ENCODE results near the gene LYPD4.

DNA sequence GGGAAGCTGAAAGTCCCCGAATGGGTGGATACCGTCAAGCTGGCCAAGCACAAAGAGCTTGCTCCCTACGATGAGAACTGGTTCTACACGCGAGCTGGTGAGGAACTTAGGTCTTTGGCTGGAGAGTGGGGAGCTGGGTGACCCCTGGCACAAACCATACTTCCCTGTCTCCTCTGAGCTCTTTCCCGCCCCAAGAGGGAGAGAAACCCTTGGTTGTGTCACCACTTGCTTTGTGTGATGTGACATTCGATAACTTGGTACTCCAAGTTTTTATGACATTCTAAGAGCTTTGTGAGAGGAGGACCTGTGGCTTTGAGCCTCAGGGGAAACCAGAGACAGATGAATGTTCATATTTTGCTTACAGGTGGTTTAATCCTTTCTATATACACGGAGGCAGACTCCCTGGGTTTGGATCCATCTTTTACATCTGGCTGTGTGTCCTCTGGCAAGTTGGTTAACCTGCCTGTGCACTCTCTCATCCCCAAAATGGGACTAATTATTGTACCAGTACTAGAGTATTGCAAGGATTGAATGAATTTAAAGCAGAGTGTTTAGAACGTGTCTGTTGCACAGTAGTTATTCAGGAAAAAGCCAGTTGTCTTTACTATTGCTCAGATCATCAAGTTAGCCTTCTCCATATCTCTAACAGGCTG, 16.8 kb upstream of the LYPD4 start:
- TF ChIP-seq, protein P1, sequence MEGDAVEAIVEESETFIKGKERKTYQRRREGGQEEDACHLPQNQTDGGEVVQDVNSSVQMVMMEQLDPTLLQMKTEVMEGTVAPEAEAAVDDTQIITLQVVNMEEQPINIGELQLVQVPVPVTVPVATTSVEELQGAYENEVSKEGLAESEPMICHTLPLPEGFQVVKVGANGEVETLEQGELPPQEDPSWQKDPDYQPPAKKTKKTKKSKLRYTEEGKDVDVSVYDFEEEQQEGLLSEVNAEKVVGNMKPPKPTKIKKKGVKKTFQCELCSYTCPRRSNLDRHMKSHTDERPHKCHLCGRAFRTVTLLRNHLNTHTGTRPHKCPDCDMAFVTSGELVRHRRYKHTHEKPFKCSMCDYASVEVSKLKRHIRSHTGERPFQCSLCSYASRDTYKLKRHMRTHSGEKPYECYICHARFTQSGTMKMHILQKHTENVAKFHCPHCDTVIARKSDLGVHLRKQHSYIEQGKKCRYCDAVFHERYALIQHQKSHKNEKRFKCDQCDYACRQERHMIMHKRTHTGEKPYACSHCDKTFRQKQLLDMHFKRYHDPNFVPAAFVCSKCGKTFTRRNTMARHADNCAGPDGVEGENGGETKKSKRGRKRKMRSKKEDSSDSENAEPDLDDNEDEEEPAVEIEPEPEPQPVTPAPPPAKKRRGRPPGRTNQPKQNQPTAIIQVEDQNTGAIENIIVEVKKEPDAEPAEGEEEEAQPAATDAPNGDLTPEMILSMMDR (IDR thresholded peaks at IDR 0.05; ENCODE audit: insufficient read depth, low read length, poor library complexity, severe bottlenecking): no peak
- TF ChIP-seq EZH2phosphoT487 (conservative IDR thresholded peaks at IDR 0.05; ENCODE audit: low read length): no peak

Measured in SU-DHL-6 (cell line).